Vagina (tissue), 2 donors: ENCODE measurements around the gene CDK14.

Experiments used
- CTCF ChIP-seq, 3 experiments: fragments of 450-650 bp in 2 of 3; fragments of 200-600 bp in 1 of 3; sonication (generic) in 1 of 3; IDR thresholded peaks; one replicate each; pipeline ENCODE4 v1.5.1; 2017 to 2019; ENCODE audit warnings: antibody characterized with exemption in 3 of 3, mild to moderate bottlenecking in 2 of 3, moderate library complexity in 2 of 3
- POLR2A ChIP-seq, 2 donors: fragments of 450-650 bp; IDR thresholded peaks; one replicate each; pipeline ENCODE4 v1.6.1; 2017; ENCODE audit warnings: antibody characterized with exemption in 2 of 2, mild to moderate bottlenecking in 2 of 2, moderate library complexity in 2 of 2

DNA sequence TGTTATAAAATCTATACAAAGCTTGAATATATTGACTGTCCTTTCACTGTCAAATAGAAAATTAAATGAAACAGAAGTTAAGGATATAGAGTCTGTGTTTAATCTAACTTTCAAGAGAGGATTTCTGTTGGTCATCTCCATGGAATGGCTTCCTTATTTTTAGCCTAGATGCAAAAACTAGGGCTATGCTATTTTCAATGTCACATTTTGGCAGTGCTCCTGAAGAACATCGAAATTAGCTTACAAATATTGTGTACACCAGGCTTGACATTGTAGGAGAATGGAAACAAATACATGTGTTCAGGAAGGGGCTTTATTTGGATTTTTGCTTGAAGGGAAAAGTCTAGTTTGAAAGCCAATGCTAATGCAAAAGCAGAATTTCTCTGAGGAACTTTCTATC lies 295.4 kb downstream of the CDK14 start:
- TF ChIP-seq CTCF (IDR thresholded peaks at IDR 0.05) (no peak), POLR2A (IDR thresholded peaks at IDR 0.05) (no peak)
